Activated naive CD8-positive, alpha-beta T cell treated with anti-CD3 and anti-CD28 coated beads, Interleukin-2, amount 50 U/mL, for 24 hours (primary cell): ENCODE results near the gene TGFBR1.

ENCODE experiments used
- ATAC-seq: fragments of 150-1000 bp; cut with Tn5 transposase; one replicate; pipeline ENCODE4 v1.10.0; 2021
- DNase-seq: peaks from one replicate; pipeline ENCODE4 v3.0.0; 2021
- H3K27ac Mint-ChIP-seq: one replicate; pipeline ENCODE4 v1.8.0; 2021; ENCODE audit warnings: mild to moderate bottlenecking, mixed read lengths
- H3K27me3 Mint-ChIP-seq: one replicate; pipeline ENCODE4 v1.8.0; 2021; ENCODE audit warnings: mixed read lengths
- H3K36me3 Mint-ChIP-seq: one replicate; pipeline ENCODE4 v1.8.0; 2021; ENCODE audit warnings: low read depth, mixed read lengths
- H3K4me1 Mint-ChIP-seq: one replicate; pipeline ENCODE4 v1.8.0; 2021; ENCODE audit warnings: mixed read lengths
- H3K4me3 Mint-ChIP-seq: one replicate; pipeline ENCODE4 v1.8.0; 2021; ENCODE audit warnings: mild to moderate bottlenecking, moderate library complexity, mixed read lengths
- H3K9me3 Mint-ChIP-seq: one replicate; pipeline ENCODE4 v1.8.0; 2021; ENCODE audit warnings: mixed read lengths

Gene TGFBR1

DNA sequence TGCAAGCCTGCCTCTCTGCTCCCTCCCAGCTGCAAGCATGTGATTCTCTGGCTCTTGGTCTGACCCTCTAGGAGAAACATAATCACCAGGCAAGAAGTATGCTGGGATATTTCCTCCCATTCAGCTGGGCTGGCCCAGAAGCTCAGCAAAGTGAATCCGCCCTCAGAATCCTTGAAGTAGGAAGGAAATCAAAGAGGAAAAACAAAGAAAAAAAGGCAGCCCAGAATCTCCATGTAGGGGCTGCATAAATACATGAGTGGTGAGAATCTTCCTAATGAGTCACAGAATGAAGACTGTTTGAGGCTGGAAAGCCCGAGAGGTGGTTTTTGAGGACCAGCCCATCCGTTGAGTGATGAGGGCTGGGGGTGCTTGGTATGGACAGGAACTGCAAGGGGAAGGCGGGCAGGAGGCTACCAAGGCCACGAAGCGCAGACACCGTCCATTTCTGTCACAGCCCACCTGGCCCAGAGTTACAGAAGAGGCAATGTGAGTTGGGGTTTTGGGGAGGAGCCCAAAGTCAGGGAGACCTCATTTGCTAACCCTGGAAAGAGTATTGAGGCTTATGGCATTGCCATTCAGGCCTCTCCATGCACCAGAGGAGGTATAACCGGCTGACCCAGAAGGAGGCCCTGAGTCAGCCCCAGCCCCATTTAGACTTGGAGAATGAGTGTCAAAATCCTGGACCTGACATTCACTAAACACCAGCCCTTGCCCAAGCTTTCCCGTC, 33.4 kb upstream of the TGFBR1 start:
- DNase-seq: no peak
- Mint-ChIP-seq H3K27me3 (no peaks in the 10 kb centered on the region), H3K4me1 (peaks cover 49% of the 10 kb centered on the region), H3K27ac (no peak overlapping the region), H3K9me3 (no peaks in the 10 kb centered on the region), H3K36me3 (no peaks in the 10 kb centered on the region), H3K4me3 (no peak overlapping the region)
- ATAC-seq: peak; percentile 70

- H3K27me3 Mint-ChIP-seq: no peaks in the 10 kb centered on the region
- no peaks in the 10 kb centered on the region for H3K36me3 Mint-ChIP-seq
- H3K27ac Mint-ChIP-seq: no peak overlapping the region
- H3K9me3 Mint-ChIP-seq: no peaks in the 10 kb centered on the region
- DNase-seq (no peak), ATAC-seq (no peak)
- no peak overlapping the region for H3K4me3 Mint-ChIP-seq
- peaks cover 55% of the 10 kb centered on the region for H3K4me1 Mint-ChIP-seq
Observed at GRCh38 chr9:99072040-99072394, 32.9 kb upstream of the TGFBR1 start.

GRCh38 chr9:99073347-99073746, 31.6 kb upstream of the TGFBR1 start:
- H3K27ac Mint-ChIP-seq: no peak overlapping the region
- no peaks in the 10 kb centered on the region for H3K27me3 Mint-ChIP-seq

GRCh38 chr9:99073985-99074901, 30.7 kb upstream of the TGFBR1 start:
- H3K9me3 Mint-ChIP-seq: no peaks in the 10 kb centered on the region
- H3K4me3 Mint-ChIP-seq: no peak overlapping the region
- no peak for ATAC-seq
- peaks cover 53% of the 10 kb centered on the region for H3K4me1 Mint-ChIP-seq
- H3K27ac Mint-ChIP-seq: no peak overlapping the region
- no peak for DNase-seq
- no peaks in the 10 kb centered on the region for H3K36me3 Mint-ChIP-seq
- H3K27me3 Mint-ChIP-seq: no peaks in the 10 kb centered on the region

More at GRCh38 chr9:99073347-99073746, 31.6 kb upstream of the TGFBR1 start:
- no peak for ATAC-seq
- no peak for DNase-seq
- Mint-ChIP-seq H3K4me1 (peaks cover 60% of the 10 kb centered on the region), H3K36me3 (no peaks in the 10 kb centered on the region), H3K4me3 (no peak overlapping the region), H3K9me3 (no peaks in the 10 kb centered on the region)

DNA sequence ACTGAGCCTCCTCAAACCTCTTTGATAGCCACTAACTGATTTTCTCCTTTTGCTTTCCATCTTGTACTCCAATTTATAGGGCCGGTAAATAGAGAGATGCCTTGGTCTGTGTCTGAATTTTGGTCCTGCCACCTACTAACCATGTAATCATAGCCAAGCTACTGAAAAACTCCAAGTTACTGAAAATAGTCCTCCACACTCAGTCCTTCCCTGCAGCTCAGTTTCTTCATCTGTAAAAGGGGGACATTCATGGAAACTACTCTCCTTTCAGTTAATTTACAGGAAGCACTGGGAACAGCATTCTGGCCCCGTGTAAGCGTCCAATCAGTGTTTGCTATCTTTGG, 30.0 kb upstream of the TGFBR1 start:
- DNase-seq: no peak
- Mint-ChIP-seq H3K9me3 (no peaks in the 10 kb centered on the region), H3K36me3 (no peaks in the 10 kb centered on the region), H3K4me1 (peaks cover 46% of the 10 kb centered on the region), H3K27ac (no peak overlapping the region), H3K4me3 (no peak overlapping the region), H3K27me3 (no peaks in the 10 kb centered on the region)
- no peak for ATAC-seq

DNA sequence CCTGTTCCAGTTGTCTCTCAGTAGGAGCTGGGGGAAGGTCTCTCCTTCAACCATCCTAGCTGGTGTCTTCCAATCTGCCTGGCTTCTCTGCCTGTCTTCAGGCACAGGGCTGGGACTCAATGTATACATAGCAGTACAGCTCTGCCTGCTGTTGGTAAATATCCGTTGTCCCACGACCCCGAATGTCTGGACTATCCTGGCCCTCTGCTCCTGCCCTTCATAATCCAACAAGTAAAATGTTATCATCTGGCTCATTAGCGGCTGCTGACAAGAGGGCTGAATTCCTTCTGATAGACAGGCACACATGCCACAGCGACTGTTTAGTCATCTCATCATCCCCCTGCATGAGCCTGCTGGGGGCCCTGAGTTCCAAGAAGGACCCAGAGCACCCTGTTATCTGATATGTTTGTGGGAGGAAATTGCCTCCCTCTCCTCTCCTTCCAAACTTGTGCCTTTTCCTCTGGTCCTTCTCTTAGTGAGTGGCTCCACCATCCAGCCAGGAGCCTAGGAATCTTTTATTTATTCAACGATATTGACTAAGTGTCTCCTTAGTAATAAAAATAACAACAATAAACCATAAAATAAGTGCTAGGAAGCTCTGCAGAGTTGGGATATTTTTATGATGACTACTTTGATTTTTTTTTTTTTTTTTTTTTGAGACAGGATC, 29.5 kb upstream of the TGFBR1 start:
- Mint-ChIP-seq H3K9me3 (no peaks in the 10 kb centered on the region), H3K4me1 (peaks cover 42% of the 10 kb centered on the region), H3K4me3 (no peak overlapping the region), H3K27me3 (no peaks in the 10 kb centered on the region), H3K36me3 (no peaks in the 10 kb centered on the region), H3K27ac (no peak overlapping the region)
- DNase-seq (no peak), ATAC-seq (no peak)

DNA sequence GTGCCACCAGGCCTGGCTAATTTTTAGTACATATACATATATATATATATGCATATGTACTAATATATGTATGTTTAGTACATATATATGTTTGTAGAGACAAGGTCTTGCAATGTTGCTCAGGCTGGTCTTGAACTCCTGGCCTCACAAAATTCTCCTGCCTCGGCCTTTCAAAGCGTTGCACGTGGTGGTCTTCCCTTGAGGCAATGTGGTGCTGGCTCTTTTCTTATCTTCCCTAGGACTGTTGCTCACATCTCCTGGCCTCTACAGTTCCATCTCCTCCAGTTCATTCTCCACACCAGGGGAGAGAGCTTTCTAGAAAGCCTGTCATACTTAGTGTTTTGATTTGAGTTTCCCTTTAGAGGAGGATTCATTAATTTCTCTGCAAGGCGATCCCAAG, 28.9 kb upstream of the TGFBR1 start:
- Mint-ChIP-seq H3K27ac (no peak overlapping the region), H3K9me3 (no peaks in the 10 kb centered on the region), H3K27me3 (no peaks in the 10 kb centered on the region), H3K4me3 (no peak overlapping the region), H3K36me3 (no peaks in the 10 kb centered on the region), H3K4me1 (peaks cover 37% of the 10 kb centered on the region)
- no peak for ATAC-seq
- DNase-seq: no peak

DNA sequence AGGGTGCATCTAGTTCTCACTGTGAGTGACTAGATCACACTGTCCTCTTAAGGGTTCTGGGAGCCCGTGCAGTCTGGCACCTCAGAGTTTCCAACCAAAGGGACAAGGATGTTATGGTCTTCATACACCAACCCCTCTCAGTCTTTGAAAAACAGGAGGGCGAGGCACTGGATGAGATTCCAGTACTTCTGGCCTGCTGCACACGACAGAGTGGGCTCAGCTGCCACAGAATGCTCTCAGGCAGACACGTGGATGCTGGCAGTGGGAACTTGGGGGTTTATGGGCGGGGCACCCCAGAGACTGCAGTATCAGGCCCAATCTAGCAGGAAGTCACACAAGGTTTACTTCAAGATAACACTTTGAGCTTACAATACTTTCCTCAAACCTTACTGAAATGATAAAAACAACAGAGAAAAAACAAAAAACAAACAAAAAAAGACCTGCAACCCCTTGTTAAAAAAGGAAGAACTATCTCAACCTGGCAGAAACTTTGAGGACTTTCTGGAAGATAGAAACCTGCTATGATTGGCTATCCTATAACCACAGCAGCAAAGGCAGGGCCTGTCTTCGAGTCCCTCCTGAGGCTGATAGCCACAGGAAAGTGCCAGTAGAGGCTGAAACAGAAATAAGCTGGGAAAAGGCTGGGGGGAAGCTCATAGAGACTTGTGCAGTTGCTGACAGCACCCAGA, 28.3 kb upstream of the TGFBR1 start:
- DNase-seq (peak; percentile 41), ATAC-seq (peak; percentile 79)
- H3K36me3 Mint-ChIP-seq: no peaks in the 10 kb centered on the region

DNA sequence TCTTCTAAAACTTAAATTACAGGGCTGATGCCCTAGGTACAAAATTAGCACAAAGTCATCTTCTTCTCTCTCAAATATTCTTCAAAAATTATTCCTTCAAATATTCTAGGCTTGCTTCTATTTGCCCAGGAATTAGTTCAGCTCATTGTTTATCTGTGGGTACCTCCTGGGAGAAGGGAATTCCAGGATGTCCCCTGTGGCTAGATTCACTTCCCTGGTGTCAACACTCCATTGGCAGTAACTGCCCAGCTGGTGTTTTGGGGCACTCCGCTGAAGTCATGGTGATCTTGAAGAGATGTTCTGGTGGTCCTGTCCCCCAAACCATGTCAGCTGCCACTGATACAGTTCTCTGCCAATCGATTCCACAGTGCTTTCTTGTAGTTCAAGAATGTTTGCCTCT, 26.2 kb upstream of the TGFBR1 start:
- DNase-seq: no peak
- no peak overlapping the region for H3K4me3 Mint-ChIP-seq
- no peaks in the 10 kb centered on the region for H3K36me3 Mint-ChIP-seq
- H3K27me3 Mint-ChIP-seq: no peaks in the 10 kb centered on the region
- peaks cover 25% of the 10 kb centered on the region for H3K4me1 Mint-ChIP-seq
- H3K27ac Mint-ChIP-seq: no peak overlapping the region
- no peaks in the 10 kb centered on the region for H3K9me3 Mint-ChIP-seq
- no peak for ATAC-seq

More for the DNA sequence above, 28.3 kb upstream of the TGFBR1 start:
- Mint-ChIP-seq H3K4me3 (no peak overlapping the region), H3K27me3 (no peaks in the 10 kb centered on the region), H3K4me1 (peaks cover 31% of the 10 kb centered on the region), H3K27ac (peak overlapping the region; percentile 80), H3K9me3 (no peaks in the 10 kb centered on the region)

- Mint-ChIP-seq H3K36me3 (no peaks in the 10 kb centered on the region), H3K4me3 (no peak overlapping the region)
- ATAC-seq: no peak
Observed at GRCh38 chr9:99079542-99079941, 25.4 kb upstream of the TGFBR1 start.

GRCh38 chr9:99083051-99083450, 21.9 kb upstream of the TGFBR1 start:
- Mint-ChIP-seq H3K4me3 (no peak overlapping the region), H3K9me3 (no peaks in the 10 kb centered on the region), H3K27ac (no peak overlapping the region), H3K36me3 (no peaks in the 10 kb centered on the region), H3K27me3 (no peaks in the 10 kb centered on the region), H3K4me1 (peaks cover 8% of the 10 kb centered on the region)
- DNase-seq: no peak
- ATAC-seq: no peak

More at GRCh38 chr9:99079542-99079941, 25.4 kb upstream of the TGFBR1 start:
- H3K4me1 Mint-ChIP-seq: peaks cover 23% of the 10 kb centered on the region
- DNase-seq: no peak
- no peaks in the 10 kb centered on the region for H3K9me3 Mint-ChIP-seq
- H3K27me3 Mint-ChIP-seq: no peaks in the 10 kb centered on the region
- H3K27ac Mint-ChIP-seq: no peak overlapping the region

DNA sequence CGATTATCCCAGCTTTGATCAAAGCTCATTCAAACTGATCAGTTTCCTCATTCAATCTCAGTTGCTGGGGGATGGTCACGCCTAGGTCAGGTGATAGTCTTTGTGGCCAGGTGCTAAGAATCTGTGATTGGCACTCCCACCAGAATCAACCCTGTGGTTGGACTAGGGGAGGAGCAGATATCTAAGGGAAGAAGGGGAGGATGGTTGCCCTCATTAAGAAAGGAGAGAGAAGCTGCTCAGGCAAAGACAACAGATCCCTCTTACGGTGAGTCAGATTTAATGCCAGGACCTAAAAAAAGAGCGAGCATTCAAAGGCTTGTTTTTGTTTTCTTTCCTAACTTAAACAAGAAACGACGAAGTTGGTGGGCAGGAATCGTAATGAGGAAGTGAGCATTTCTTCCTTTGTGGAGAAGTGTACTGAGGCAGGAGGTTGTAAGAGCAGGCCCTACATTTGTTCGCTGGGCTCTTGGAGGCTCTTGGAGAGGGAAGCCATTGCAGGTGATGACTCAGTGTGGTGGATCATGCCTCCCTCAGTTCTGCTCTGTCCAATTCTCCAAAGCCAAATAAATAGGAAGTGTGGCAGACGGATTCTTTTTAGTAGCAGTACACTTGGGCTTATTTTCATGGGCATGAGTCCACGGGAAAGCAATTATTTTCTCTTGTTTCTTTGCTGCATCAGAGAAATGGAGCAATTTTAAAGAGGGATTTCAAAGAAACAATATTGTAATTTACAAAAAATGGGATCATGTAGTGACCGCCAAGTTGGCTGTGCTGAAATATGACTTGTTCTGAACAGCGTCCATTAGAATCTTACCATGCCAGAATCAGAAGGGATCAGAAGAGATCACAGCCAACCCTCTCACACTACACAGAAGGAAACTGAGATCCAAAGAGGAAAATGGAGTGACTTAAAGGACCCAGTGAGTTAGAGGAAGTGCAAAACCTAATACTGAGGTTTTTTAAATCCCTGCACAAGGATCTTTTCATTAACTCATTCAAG, 18.7 kb upstream of the TGFBR1 start:
- Mint-ChIP-seq H3K27ac (no peak overlapping the region), H3K27me3 (no peaks in the 10 kb centered on the region)

DNA sequence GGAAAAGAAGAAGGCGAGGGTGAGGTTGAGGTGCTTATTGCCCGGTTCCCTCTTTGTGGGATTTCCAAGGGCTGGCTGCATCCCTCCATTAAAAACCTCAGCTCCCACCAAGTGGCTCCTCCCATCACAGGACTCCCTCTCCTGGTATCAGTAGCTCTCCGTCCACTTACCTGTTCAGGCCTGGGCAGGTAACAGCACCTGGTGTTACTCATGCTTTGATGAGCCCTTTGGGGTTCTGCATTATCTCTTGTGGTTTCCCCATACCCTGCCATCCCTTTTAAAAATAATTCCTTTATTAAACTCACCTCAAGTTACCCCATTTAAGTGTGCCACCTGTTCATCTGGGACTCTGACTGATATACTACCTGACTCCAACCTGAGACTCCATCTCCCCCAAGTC, 17.5 kb upstream of the TGFBR1 start:
- Mint-ChIP-seq H3K4me1 (peaks cover 19% of the 10 kb centered on the region), H3K4me3 (no peak overlapping the region), H3K27ac (no peak overlapping the region), H3K9me3 (no peaks in the 10 kb centered on the region), H3K36me3 (no peaks in the 10 kb centered on the region), H3K27me3 (no peaks in the 10 kb centered on the region)
- no peak for DNase-seq
- no peak for ATAC-seq

More for the DNA sequence above, 18.7 kb upstream of the TGFBR1 start:
- DNase-seq: no peak
- H3K9me3 Mint-ChIP-seq: no peaks in the 10 kb centered on the region
- H3K4me1 Mint-ChIP-seq: peaks cover 10% of the 10 kb centered on the region
- H3K36me3 Mint-ChIP-seq: no peaks in the 10 kb centered on the region
- H3K4me3 Mint-ChIP-seq: no peak overlapping the region
- ATAC-seq: no peak
